GM06990 (cell line): ENCODE measurements around the gene STAC3.

Source experiments
- DNase-seq: peaks from one replicate; pipeline ENCODE4 v3.0.0-alpha.2; 2011; ENCODE audit not compliant: insufficient read length; ENCODE audit errors: extremely low read depth
- H3K27me3 ChIP-seq: replicated peaks from 2 replicates; pipeline ENCODE4 v1.6.0; 2011; ENCODE audit warnings: low read length; ENCODE audit not compliant: control insufficient read depth, insufficient read depth
- H3K36me3 ChIP-seq: 2 replicates; pipeline ENCODE4 v1.5.1; 2011; ENCODE audit warnings: low read length; ENCODE audit not compliant: control insufficient read depth, insufficient read depth
- H3K4me3 ChIP-seq: replicated peaks from 2 replicates; pipeline ENCODE4 v1.5.1; 2011; ENCODE audit warnings: low read depth, mild to moderate bottlenecking, control low read depth, low read length
- CTCF ChIP-seq: IDR thresholded peaks from 2 replicates; pipeline ENCODE4 v1.5.1; 2011; ENCODE audit warnings: low read length, control low read depth, mild to moderate bottlenecking, inconsistent platforms; ENCODE audit not compliant: insufficient read depth, poor library complexity, severe bottlenecking

The STAC3 gene

GRCh38 chr12:57242691-57243454 lies 8.1 kb downstream of the STAC3 start:
- Histone ChIP-seq H3K27me3 (peaks cover 7% of the 10 kb centered on the region; the same call in 1 of the 2 replicates), H3K4me3 (peak overlapping the region; percentile 51), H3K36me3 (no peaks in the 10 kb centered on the region)
- peak; percentile 88 for TF ChIP-seq CTCF
- DNase-seq: peak; percentile 79

DNA sequence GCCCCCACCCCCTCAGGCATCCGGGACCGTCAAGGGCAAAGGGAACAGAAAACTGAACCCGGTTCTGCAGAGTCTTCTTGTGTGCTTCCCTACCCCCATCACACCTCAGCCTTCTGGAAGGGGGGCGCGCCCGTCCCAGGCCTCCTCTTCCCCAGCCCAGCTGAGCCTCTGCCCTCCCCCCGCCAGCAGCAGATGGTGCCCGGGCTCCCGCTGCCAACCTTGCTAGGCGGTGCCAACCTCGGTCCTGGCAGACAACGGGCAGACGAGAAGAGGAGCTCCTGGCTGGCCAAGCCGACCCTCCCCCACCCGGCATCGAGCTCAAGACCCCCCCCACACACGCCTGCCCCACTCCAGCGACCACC lies 8.7 kb downstream of the STAC3 start:
- Histone ChIP-seq H3K4me3 (no peak overlapping the region; the same call in 1 of the 2 replicates), H3K27me3 (peaks cover 7% of the 10 kb centered on the region; the same call in 1 of the 2 replicates)
- DNase-seq: no peak

GRCh38 chr12:57241402-57242310 lies 9.3 kb downstream of the STAC3 start:
- H3K4me3 ChIP-seq: no peak overlapping the region
- peaks cover 7% of the 10 kb centered on the region; the same call in 1 of the 2 replicates for H3K27me3 ChIP-seq
- no peak for TF ChIP-seq CTCF
- no peak for DNase-seq
- no peaks in the 10 kb centered on the region for H3K36me3 ChIP-seq

More for the DNA sequence above, 8.7 kb downstream of the STAC3 start:
- TF ChIP-seq CTCF: no peak
- H3K36me3 ChIP-seq: no peaks in the 10 kb centered on the region

GRCh38 chr12:57240926-57241401 lies 10.0 kb downstream of the STAC3 start:
- no peaks in the 10 kb centered on the region for H3K36me3 ChIP-seq
- H3K4me3 ChIP-seq: peak overlapping the region; percentile 62; the same call in 1 of the 2 replicates
- TF ChIP-seq CTCF: no peak
- no peak for DNase-seq
- H3K27me3 ChIP-seq: peaks cover 7% of the 10 kb centered on the region; the same call in 1 of the 2 replicates

DNA sequence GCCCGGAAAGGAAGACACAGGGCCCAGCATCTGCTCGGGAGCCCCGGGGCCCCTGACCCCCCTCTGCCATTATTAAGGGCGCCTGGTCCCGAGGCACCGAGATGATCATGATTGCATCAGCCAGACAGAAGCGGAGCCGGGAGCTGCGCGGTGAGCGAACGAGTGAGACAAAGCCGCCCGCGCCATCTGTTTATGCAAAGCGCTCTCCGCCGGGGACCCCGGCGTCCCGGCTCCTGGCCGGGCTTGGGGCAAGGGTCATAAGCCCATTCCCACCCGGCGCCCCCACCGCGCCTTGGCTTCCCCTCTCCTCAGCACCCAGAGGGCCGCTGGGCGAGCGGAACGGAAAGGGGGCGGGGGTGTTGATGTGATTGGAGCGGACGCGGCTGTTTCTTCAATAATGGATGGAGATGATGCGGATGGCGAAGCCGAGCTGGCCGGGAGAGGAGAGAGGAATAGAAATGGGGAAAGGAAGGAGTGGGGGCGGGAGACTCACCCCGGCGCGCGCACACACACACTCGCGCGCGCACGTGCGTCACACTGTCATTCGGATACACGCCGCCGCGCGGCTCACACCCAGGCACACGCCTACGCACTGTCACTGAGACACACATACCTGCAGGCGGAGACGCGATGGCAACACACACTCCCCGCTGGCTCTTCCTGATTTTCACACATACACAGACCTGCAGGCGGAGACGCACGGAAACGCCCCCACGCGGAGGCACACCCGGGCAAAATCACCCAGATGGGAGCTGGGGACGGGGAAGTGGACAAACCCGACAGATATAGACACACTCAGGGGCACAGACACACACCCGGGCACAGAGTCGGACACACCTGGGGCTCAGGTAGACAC lies 10.7 kb downstream of the STAC3 start:
- peak; percentile 78 for DNase-seq
- peaks cover 7% of the 10 kb centered on the region; the same call in 1 of the 2 replicates for H3K27me3 ChIP-seq
- H3K4me3 ChIP-seq: peak overlapping the region; percentile 62
- TF ChIP-seq CTCF: no peak
- H3K36me3 ChIP-seq: no peaks in the 10 kb centered on the region
